Activated CD8-positive, alpha-beta memory T cell treated with anti-CD3 and anti-CD28 coated beads, Interleukin-2, amount 50 U/mL, for 1 hour (primary cell): ENCODE results near the gene SIRT3.
"Not testable (repeated sequence)": the region's sequence is repeated elsewhere in the genome, so short reads cannot be mapped to it uniquely, and the experiment has no call there.

Experiments
- DNase-seq: peaks from one replicate; pipeline ENCODE4 v3.0.0-alpha.2; 2020; ENCODE audit errors: extremely low read depth

SIRT3 gene

DNA sequence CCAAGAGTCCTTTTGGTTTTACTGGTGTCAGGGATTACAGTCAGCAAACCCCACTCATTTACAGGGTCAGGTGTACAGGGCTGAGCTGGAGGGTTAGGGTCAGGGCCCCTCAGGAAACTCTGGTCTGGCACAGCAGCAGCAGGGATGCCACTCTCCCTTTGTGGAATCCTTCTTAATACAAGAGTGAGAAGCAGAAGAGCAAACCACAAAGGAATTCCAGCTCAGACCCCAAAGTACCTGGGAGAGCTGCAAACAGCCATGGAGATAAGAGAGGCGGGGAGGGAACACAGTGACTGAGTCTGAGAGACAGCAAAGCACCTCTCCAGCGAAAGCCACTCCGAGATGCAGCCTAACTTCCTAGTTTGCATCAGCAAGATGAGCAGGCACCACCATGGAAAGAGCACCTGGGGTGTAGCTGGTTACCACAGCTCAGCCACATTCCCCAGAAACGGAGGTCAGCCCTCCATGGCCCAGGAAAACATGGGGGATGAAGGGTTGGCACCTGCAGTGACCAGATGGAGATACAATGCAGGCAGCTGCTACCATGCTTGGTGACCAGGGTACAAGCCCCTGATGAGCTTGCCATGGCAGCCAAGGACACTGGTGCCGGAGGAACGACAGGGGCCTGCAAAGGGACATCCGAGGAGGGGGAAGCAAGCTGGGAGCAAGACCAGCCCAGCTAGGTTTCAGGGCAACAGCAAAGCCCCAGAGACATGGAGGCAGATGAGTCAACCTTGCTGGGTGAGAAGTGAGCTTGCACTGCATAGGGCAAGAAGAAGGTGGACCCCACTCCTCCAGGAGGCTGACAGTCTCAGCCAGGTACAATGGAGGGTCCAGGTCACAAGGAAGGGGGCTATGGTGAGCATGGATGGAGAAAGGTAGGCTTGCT, 32.8 kb downstream of the SIRT3 start:
- no peak for DNase-seq

DNA sequence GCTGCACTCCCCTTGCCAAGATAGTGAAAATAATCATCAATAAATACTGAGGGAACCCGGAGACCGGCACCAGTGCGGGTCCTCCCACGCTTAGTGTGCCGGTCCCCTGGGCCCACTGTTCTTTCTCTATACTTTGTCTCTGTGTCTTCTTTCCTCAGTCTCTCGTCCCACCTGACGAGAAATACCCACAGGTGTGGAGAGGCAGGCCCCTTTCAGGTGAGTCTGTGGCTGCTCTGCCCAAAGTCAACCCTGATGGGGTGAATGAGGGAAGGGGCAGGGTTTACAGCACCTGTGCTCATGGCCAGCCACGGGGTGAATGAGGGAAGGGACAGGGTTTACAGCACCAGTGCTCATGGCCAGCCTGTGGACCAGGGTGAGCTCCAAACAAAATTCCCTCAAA, 33.7 kb downstream of the SIRT3 start:
- DNase-seq = no peak

- DNase-seq = no peak
These were observed 34.2 kb downstream of the SIRT3 start for GRCh38 chr11:201966-202365.

GRCh38 chr11:200224-201003, 35.7 kb downstream of the SIRT3 start:
- DNase-seq = no peak

GRCh38 chr11:199782-200181, 36.4 kb downstream of the SIRT3 start:
- no peak for DNase-seq

DNA sequence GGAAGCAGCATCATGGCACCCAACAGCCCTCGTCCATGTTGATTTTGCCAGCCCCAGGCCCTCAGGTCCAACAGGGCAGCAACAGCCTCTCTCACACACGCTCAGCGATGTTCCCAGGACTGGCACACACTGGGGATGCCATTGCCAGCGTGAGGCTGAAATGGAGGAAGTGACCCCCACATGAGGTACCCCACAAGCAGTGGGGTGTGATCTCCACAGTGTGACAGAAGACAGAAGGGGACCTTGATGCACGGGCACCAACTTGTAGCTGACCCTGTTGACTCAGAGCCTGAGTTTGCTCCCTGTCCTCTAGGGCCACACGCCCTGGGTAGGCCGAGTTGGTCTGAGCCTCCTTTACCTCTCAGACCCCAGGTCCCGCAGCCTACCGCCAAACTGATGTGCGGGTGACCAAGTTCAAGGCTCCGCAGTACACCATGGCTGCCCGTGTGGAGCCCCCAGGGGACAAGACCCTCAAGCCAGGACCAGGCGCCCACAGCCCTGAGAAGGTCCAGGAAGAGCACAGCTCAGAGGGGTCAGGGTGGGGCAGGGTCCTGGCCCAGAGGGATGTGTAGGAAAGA, 37.0 kb downstream of the SIRT3 start:
- DNase-seq = no peak

- no peak for DNase-seq
These were observed 37.8 kb downstream of the SIRT3 start for GRCh38 chr11:198236-198806.

DNA sequence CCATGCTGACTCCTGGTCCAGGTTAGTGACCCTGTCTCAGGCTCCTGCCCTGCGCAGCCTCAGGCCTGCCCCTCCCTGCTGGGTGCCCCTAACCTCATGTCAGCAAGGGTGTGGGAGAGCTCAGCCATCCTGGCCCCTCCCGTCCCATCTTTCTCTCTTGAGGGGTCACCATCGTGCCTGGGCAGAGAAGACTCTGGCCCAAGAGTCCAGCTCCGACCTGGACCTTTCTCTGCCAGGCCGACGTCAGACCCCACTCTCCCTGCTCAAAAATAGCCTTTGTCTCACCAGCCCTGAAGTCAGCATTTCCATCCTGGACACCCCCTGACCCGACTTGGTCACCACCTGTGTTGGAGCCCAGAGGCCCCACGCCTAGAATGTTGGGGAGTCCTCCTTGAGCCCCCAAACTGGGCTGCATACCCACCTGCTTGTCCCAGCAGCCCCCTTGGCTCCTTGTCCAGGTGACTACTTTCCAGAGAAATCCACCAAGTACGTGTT, 38.4 kb downstream of the SIRT3 start:
- DNase-seq = no peak

- DNase-seq = no peak
These were observed 39.1 kb downstream of the SIRT3 start for GRCh38 chr11:196786-197731.

- DNase-seq = not testable (repeated sequence)
These were observed 42.7 kb downstream of the SIRT3 start for GRCh38 chr11:193481-193880.

- not testable (repeated sequence) for DNase-seq
These were observed 43.4 kb downstream of the SIRT3 start, which contains the start of gene SCGB1C1 for GRCh38 chr11:192674-193128. TSS of gene SCGB1C1 (plus strand) at chr11:193078. CDS start at chr11:193100, 22 bp downstream.

GRCh38 chr11:191490-192478, 44.4 kb downstream of the SIRT3 start:
- not testable (repeated sequence) for DNase-seq

DNA sequence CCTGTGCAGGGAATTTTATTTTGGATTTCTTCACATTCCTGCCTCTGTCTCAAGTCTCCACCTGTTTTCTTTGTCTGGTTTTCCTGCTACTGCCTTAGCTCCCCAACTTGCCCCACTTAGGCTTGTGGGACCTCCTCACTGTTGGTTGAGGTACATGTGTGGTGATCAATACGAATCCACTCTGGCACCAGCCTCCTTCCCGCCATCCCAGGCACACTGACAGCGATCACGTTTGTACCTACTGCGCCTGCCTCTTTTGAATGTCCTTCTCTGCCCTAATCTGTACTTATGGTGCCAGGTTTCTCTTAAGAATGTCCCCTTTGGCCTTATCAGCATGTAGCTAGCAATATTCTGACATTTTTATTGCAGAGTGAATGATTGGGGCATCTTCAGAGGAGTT, 45.6 kb downstream of the SIRT3 start:
- not testable (repeated sequence) for DNase-seq

GRCh38 chr11:189843-190311, 46.3 kb downstream of the SIRT3 start:
- not testable (repeated sequence) for DNase-seq

- not testable (repeated sequence) for DNase-seq
These were observed 46.9 kb downstream of the SIRT3 start for GRCh38 chr11:189200-189783.

DNA sequence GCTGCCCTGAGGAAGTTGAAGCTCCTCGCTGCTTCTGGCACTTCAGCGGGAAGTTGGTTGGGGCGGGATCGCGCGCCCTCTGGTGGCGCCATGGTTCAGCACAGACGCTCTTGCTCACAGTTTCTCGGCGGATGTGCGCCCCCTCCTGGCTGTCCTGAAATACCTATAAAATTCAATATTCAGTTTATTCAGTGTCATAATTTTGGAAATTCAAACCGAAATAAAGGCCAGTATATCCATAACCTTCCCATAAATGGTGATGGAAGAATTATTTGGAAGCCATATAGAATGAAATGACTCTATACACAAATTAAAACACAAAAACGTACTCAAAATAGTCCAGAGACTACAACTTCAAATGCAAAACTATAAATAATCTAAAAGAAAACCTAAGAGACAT, 55.9 kb downstream of the SIRT3 start:
- not testable (repeated sequence) for DNase-seq
